ENCODE results near the gene NF1. TPM values are rescaled to one million over a fixed set of nuclear protein-coding genes. Genes with fewer than 3 reads are reported as not detected.
"Not testable (repeated sequence)": the region's sequence is repeated elsewhere in the genome, so short reads cannot be mapped to it uniquely, and the experiment has no call there.

NF1 gene
- total and polyA plus RNA-seq, 3 donors from 2014 or later: 60.6 to 99.0 (median 97.6) TPM

DNA sequence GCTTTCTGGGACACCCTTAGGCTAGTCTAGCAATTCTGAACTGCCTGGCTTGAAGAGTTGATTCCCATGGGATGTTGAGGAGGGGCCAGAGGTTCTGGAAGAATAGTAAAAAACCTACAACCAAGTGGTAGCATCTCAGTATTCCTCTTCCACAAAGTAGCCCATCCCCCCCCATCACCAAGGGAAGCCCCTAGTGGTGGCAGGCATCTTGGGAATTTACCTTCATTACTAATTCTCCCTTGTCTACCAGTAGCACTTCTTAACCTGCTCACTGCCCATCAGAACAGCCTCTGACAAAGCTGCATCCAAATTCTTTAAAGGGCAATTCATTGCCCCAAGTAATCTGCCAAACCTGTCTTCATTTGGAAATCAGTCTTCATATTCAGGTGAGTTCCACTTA is 283.9 kb downstream of the NF1 start:
- no peak for DNase-seq
- TF ChIP-seq, protein P1, sequence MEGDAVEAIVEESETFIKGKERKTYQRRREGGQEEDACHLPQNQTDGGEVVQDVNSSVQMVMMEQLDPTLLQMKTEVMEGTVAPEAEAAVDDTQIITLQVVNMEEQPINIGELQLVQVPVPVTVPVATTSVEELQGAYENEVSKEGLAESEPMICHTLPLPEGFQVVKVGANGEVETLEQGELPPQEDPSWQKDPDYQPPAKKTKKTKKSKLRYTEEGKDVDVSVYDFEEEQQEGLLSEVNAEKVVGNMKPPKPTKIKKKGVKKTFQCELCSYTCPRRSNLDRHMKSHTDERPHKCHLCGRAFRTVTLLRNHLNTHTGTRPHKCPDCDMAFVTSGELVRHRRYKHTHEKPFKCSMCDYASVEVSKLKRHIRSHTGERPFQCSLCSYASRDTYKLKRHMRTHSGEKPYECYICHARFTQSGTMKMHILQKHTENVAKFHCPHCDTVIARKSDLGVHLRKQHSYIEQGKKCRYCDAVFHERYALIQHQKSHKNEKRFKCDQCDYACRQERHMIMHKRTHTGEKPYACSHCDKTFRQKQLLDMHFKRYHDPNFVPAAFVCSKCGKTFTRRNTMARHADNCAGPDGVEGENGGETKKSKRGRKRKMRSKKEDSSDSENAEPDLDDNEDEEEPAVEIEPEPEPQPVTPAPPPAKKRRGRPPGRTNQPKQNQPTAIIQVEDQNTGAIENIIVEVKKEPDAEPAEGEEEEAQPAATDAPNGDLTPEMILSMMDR (IDR thresholded peaks at IDR 0.05): no peak
- no peak for TF ChIP-seq POLR2A (IDR thresholded peaks at IDR 0.05)
- intact Hi-C loops (cut with DNase I; ENCODE audit: low total_unique reads): no loop called here
- Histone ChIP-seq H3K27me3 (no peaks in the 10 kb centered on the region), H3K4me1 (no peaks in the 10 kb centered on the region), H3K36me3 (ENCODE audit: low read depth, missing control alignments) (no peaks in the 10 kb centered on the region), H3K27ac (no peak overlapping the region), H3K4me3 (no peak overlapping the region), H3K9me3 (no peaks in the 10 kb centered on the region)

DNA sequence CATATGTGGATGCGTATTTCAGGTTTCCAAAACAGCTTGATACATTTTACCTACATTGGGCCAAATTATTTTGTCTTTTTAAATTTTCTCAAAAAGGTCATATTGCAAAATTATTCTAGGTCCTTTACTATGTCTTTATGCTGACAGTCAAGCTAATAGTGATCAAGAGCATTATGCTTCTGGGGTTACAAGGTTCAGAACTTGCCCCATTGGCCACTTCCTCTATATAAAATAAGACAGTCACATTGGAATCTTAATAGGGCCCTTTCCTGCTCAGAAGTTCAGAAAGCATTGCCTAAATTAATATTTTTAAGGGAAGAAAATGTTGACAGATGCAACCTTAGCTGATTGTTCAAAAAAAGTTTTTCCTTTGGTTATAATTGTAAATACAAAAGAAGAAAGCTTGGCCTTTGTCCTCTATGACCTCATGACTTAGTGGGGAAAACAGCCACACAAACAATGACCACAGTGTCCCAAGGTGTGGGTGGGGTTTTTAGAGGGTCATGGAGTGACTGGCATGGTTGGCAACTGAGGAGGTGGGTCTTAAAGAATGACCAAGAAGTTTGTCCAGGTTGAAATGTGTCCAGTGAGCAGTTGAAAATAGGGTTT is 284.9 kb downstream of the NF1 start:
- Histone ChIP-seq H3K4me3 (no peak overlapping the region), H3K27ac (no peak overlapping the region), H3K36me3 (ENCODE audit: low read depth, missing control alignments) (no peaks in the 10 kb centered on the region), H3K4me1 (no peaks in the 10 kb centered on the region), H3K9me3 (no peaks in the 10 kb centered on the region), H3K27me3 (no peaks in the 10 kb centered on the region)
- no peak for DNase-seq
- WGBS, 2 donors: 94 to 96% methylated on average over 1 of the region's 1 CpG
- intact Hi-C loops (cut with DNase I; ENCODE audit: low total_unique reads): no loop called here
- TF ChIP-seq, protein P1 (IDR thresholded peaks at IDR 0.05): no peak
- TF ChIP-seq POLR2A (IDR thresholded peaks at IDR 0.05): no peak

- no peaks in the 10 kb centered on the region for H3K36me3 ChIP-seq (ENCODE audit: low read depth, missing control alignments)
- H3K4me1 ChIP-seq: no peaks in the 10 kb centered on the region
- no peak overlapping the region for H3K27ac ChIP-seq
- DNase-seq: no peak
- H3K9me3 ChIP-seq: no peaks in the 10 kb centered on the region
- intact Hi-C loops (cut with DNase I; ENCODE audit: low total_unique reads): no loop called here
- TF ChIP-seq POLR2A (IDR thresholded peaks at IDR 0.05): no peak
- TF ChIP-seq, protein P1 (IDR thresholded peaks at IDR 0.05): no peak
- H3K27me3 ChIP-seq: no peaks in the 10 kb centered on the region
- H3K4me3 ChIP-seq: no peak overlapping the region
Observed at GRCh38 chr17:31381165-31381668, 286.4 kb downstream of the NF1 start.

DNA sequence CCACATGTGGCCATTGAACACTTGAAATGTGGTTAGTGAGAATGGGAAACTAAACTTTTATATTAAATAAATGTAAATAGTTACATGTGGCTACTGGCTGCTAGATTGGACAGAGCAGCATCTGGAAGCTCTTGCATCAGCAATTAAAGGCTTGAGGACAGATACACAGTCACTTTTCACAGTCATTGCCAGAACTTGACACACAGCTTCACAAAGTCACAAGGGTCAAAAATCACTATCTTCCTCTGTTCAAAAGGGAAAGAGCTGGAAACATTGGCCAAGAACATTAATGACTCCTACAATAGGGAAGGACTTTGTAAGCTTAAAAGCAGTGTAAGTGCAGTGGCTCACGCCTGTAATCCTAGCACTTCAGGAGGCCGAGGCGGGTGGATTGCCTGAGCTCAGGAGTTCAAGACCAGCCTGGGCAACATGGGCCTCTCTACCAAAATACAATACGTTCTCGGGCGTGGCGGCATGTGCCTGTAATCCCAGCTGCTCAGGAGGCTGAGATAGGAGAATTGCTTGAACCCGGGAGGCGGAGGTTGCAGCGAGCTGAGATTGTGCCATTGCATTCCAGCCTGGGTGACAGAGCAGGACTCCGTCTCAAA is 288.0 kb downstream of the NF1 start:
- H3K27ac ChIP-seq; H3K9me3 ChIP-seq; H3K4me1 ChIP-seq; H3K4me3 ChIP-seq; intact Hi-C loops (cut with DNase I; ENCODE audit: low total_unique reads); H3K36me3 ChIP-seq (ENCODE audit: low read depth, missing control alignments); DNase-seq; H3K27me3 ChIP-seq: not testable (repeated sequence)
- 94 to 95% methylated on average over 11 of the region's 11 CpGs for WGBS, 2 donors

- H3K36me3 ChIP-seq (ENCODE audit: low read depth, missing control alignments); H3K4me3 ChIP-seq; H3K27me3 ChIP-seq; intact Hi-C loops (cut with DNase I; ENCODE audit: low total_unique reads); DNase-seq; H3K9me3 ChIP-seq; H3K4me1 ChIP-seq; H3K27ac ChIP-seq: not testable (repeated sequence)
- WGBS, 2 donors: 88 to 89% methylated on average over 6 of the region's 6 CpGs
Observed at GRCh38 chr17:31383488-31383887, 288.7 kb downstream of the NF1 start.

Data from testis (tissue), 3 donors.